Mesothelial cell of epicardium (in vitro differentiated cells): ENCODE data around the gene ANO9. TPM values are rescaled to one million over a fixed set of nuclear protein-coding genes. Genes with fewer than 3 reads are reported as not detected.
"Not testable (repeated sequence)": the region's sequence is repeated elsewhere in the genome, so short reads cannot be mapped to it uniquely, and the experiment has no call there.

Experiments used
- DNase-seq, 2 experiments: peaks; one replicate each; pipeline ENCODE4 v3.0.0; 2021; ENCODE audit warnings: low spot score in 2 of 2; ENCODE audit not compliant: unreplicated experiment in 2 of 2
- H3K27ac Mint-ChIP-seq: 2 replicates; pipeline ENCODE4 v1.8.0; 2021; ENCODE audit warnings: mixed read lengths
- H3K27me3 Mint-ChIP-seq: 2 replicates; pipeline ENCODE4 v1.8.0; 2021; ENCODE audit warnings: low read depth, mixed read lengths
- H3K36me3 Mint-ChIP-seq: 2 replicates; pipeline ENCODE4 v1.8.0; 2021; ENCODE audit warnings: mixed read lengths
- H3K4me1 Mint-ChIP-seq: 2 replicates; pipeline ENCODE4 v1.8.0; 2021; ENCODE audit warnings: mixed read lengths
- H3K4me3 Mint-ChIP-seq: 2 replicates; pipeline ENCODE4 v1.8.0; 2021; ENCODE audit warnings: mild to moderate bottlenecking, moderate library complexity, mixed read lengths
- H3K9me3 Mint-ChIP-seq: 2 replicates; pipeline ENCODE4 v1.8.0; 2021; ENCODE audit warnings: mixed read lengths
- CTCF ChIP-seq: fragments of 200-600 bp; sonication (generic); IDR thresholded peaks from one replicate; pipeline ENCODE4 v1.5.0; 2021; ENCODE audit warnings: antibody characterized with exemption; ENCODE audit not compliant: unreplicated experiment
- total RNA-seq: library from RNA; stranded (reverse); gene quantifications from 3 replicates; pipeline ENCODE4 v1.2.1, GENCODE V29; 2021

Gene ANO9
- total RNA-seq, 1 donor from 2014 or later, result 30.6 TPM

- no peak for DNase-seq
- no peak for TF ChIP-seq CTCF
- H3K27me3 Mint-ChIP-seq, result peaks cover 2% of the 10 kb centered on the region
- no peak overlapping the region for H3K27ac Mint-ChIP-seq
- peaks cover 33% of the 10 kb centered on the region for H3K4me1 Mint-ChIP-seq
- peaks cover 2% of the 10 kb centered on the region for H3K36me3 Mint-ChIP-seq
- H3K4me3 Mint-ChIP-seq, result no peak overlapping the region
- peaks cover 9% of the 10 kb centered on the region for H3K9me3 Mint-ChIP-seq
Measured at GRCh38 chr11:391117-392017, 50.4 kb downstream of the ANO9 start.

DNA sequence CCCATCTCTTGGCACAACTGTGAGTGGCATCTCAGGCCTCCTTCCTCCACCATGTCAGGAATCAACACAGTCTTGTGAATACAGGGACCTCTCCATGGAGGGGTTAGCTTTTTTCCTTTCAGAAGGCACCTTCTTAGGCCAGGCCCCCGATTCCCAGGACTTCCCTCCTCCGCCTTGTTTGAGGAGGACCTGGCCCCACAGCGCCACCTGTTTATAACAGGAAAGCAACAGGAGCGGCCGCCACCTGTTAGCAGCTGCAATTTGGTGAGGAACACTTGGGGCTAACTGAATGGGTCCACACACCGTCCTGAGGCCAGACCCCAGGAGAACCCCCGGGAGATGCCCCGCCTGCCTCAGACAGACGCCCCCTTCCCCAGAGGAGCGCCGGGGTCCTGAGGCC is 51.6 kb downstream of the ANO9 start:
- no peak overlapping the region for H3K4me3 Mint-ChIP-seq
- no peak for DNase-seq
- H3K9me3 Mint-ChIP-seq, result peaks cover 9% of the 10 kb centered on the region
- no peak for TF ChIP-seq CTCF
- no peak overlapping the region for H3K27ac Mint-ChIP-seq
- H3K27me3 Mint-ChIP-seq, result peaks cover 2% of the 10 kb centered on the region
- peaks cover 2% of the 10 kb centered on the region for H3K36me3 Mint-ChIP-seq
- peaks cover 31% of the 10 kb centered on the region for H3K4me1 Mint-ChIP-seq

DNA sequence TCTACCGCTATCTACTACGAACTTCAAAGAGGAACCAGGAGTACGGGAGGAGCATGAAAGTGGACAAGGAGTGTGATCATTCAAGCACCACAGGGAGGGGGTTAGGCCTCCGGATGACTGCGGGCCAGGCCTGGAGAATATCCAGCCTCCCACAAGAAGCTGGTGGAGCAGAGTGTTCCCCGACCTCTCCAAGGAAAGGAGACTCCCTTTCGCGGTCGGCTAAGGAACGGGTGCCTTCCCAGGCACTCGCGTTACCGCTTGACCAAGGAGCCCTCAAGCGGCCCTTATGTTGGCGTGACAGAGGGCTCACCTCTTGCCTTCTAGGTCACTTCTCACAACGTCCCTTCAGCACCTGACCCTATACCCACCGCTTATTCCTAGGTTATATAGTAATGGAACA is 52.4 kb downstream of the ANO9 start:
- H3K4me1 Mint-ChIP-seq, result peaks cover 25% of the 10 kb centered on the region
- H3K9me3 Mint-ChIP-seq, DNase-seq: not testable (repeated sequence)

DNA sequence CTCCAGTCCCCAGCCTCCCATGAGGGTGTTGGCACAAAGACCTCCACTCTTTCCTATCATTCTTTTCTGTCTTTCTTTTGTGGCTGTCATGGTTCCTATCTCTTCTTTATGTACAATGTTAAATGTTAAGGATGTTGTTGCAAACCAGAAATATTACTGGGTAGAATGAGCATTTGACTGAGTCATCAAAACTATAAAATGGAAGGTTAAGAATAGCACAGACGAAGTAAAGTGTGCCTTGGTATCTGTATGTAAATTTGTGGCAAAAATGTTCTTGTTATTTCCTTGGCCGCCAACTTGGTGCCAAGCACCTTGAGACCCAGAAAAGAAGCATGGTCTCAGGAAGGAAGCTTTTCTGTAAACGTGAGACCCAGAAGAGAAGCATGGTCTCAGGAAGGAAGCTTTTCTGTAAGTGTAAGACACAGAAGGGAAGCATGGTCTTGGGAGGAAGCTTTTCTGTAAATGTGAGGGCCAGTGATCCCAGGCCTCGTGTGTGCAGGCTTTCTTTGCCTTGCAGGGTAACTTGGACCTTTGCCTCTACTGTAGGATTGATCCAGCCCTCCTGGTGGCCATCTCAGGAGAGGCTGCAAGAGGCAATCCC is 54.5 kb downstream of the ANO9 start:
- Mint-ChIP-seq H3K4me3 (no peak overlapping the region), H3K27me3 (peaks cover 2% of the 10 kb centered on the region), H3K9me3 (peaks cover 9% of the 10 kb centered on the region), H3K27ac (no peak overlapping the region), H3K4me1 (peaks cover 19% of the 10 kb centered on the region), H3K36me3 (peaks cover 10% of the 10 kb centered on the region)
- no peak for DNase-seq
- TF ChIP-seq CTCF, result no peak

More for the DNA sequence above, 52.4 kb downstream of the ANO9 start:
- H3K36me3 Mint-ChIP-seq, H3K4me3 Mint-ChIP-seq, H3K27me3 Mint-ChIP-seq: not testable (repeated sequence)
- peak overlapping the region; percentile 32 for H3K27ac Mint-ChIP-seq

DNA sequence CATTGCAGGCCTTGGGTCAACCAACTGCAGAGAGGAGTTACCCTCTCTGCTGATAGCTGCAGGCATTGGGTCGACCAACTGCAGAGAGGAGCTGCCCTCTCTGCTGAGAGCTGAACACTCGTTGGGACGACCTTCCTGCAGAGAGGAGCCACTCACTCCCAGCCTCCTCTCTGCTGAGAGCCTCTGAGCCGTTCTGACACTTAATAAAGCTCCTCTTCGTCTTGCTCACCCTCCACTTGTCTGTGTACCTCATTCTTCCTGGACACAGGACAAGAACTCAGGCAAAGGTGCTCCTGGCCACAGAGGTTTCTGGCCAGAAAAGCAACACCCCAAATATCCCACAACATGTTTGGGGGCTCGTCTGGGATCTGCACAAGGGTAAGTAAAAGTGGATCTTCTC is 55.3 kb downstream of the ANO9 start:
- Mint-ChIP-seq H3K4me3 (no peak overlapping the region), H3K27ac (no peak overlapping the region), H3K4me1 (peaks cover 19% of the 10 kb centered on the region), H3K9me3 (peaks cover 9% of the 10 kb centered on the region), H3K36me3 (peaks cover 15% of the 10 kb centered on the region), H3K27me3 (peaks cover 2% of the 10 kb centered on the region)
- TF ChIP-seq CTCF, result no peak
- no peak for DNase-seq

DNA sequence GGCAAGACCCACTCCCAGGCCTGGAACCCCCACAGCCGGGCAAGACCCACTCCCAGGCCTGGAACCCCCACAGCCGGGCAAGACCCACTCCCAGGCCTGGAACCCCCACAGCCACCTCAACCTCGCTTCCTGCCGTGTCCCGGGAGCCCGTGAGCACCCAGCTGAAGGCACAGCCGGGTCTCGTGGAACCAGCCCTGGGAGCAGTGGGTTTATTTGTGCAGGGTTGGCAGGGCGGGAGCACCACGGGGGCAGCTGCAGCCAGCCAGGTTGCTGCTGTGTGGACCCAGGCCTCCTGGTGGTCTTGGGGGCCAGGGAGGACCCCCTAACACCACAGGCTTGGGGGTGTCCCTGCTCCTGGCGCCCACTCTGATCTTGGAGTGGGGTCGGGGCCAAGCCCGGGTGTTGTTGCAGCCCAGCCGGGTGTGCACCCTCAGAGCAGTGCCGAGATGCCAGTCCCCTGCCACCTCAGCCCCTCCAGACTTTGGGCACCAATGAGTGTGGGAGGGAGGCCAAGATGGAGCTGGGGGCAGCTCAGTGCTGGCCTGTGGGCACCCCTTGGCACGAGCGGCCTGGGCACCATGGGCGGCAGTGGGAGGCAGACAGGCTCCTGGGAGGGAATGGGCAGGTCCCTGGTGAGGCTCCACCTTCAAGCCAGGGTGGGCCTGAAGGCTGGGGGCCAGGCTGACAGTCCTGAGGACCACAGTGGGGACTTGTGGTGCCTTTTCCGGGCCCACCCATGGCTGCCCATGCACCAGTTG is 56.0 kb downstream of the ANO9 start:
- Mint-ChIP-seq H3K27ac (no peak overlapping the region), H3K4me3 (no peak overlapping the region), H3K27me3 (peaks cover 2% of the 10 kb centered on the region), H3K36me3 (peaks cover 15% of the 10 kb centered on the region), H3K4me1 (peaks cover 17% of the 10 kb centered on the region), H3K9me3 (peaks cover 9% of the 10 kb centered on the region)
- DNase-seq, result no peak
- no peak for TF ChIP-seq CTCF
